Ureter (tissue), 1 donor: ENCODE measurements around the gene DYTN. TPM values are rescaled to one million over a fixed set of nuclear protein-coding genes. Genes with fewer than 3 reads are reported as not detected.

Source experiments
- DNase-seq: peaks from one replicate; pipeline ENCODE4 v3.0.0-alpha.2; 2020; ENCODE audit warnings: low spot score
- total RNA-seq: library from RNA; stranded (reverse); gene quantifications from one replicate; pipeline ENCODE4 v1.2.4, GENCODE V29; 2023
- donor health status: DM: yes; HTN: yes; CAD: no.

The DYTN gene
- total RNA-seq, 1 donor from 2014 or later: not detected

DNA sequence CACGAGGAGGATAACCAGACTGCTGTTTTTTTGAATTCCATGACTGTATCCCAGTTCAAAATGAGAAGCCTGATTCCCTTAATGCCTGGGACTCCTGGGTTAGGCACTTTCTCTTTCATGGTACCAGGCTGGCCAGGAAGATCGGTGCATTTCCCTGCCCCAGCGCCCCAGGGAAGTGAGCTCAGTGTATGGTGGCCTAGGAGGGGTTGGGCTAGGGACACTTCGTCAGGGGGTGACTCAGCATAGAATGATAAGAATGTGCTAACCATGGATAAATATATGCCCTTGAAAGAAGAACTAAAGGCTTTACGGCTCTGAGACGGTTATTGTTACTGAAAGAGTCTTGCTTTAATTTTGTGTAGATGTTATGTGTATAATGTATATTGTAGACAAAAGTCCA is 103.4 kb downstream of the DYTN start:
- DNase-seq: no peak

GRCh38 chr2:206611736-206612135 is 106.5 kb downstream of the DYTN start:
- DNase-seq: no peak

- DNase-seq: no peak
Observed at GRCh38 chr2:206611191-206611590, 107.0 kb downstream of the DYTN start.

DNA sequence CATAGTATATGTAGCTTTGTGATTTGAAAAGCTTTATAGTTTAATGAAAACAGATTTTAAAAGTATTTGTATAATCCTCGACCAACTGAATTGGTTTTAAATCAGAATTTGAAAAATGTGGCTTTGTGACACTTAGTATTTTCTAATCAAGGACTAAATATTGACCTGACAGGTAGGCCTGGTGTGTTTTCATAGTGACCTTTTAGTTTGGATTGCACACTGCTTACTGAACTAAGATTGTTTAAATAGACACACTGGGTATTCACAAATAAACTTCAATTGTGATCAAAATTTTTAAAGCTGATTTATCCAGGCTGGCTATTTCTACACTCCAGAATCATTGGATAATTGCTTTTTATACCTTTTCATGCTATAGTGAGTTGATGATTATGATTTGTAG is 107.7 kb downstream of the DYTN start:
- DNase-seq: no peak

DNA sequence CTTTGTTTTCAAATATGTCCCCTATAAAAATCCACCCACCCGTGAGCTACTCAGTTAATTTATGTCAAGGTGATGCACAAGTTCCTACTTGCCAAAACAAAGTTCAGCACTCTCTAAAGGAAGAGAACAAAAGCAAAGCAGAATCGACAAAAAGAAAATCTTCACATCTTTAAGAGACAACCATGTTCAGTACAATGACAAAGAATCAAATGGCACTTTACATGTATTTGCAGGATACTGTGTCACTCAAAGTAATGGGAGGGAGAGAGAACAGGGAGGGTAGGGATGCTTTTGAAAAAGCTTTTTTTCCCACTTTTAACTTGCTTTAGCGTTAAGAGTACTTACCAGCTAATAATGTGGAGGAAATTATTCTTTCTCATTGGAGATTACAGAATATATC is 115.0 kb downstream of the DYTN start:
- no peak for DNase-seq

Other genes with a start within 250 kb of the DYTN start
- gene FAM237A, start 75.9 kb downstream of the DYTN start, total RNA-seq: not detected
- gene MDH1B, start 46.9 kb upstream of the DYTN start, total RNA-seq: 2.7 TPM
- gene FASTKD2, start 47.2 kb upstream of the DYTN start, total RNA-seq: 38.8 TPM
- gene CPO, start 221.1 kb upstream of the DYTN start, total RNA-seq: not detected